Peyer's patch (tissue), 4 donors: ENCODE results near the gene USP40.

ENCODE experiments used
- CTCF ChIP-seq, 6 experiments: fragments of 450-650 bp in 4 of 6; fragments of 200-600 bp in 2 of 6; sonication (generic) in 1 of 6; IDR thresholded peaks; one replicate each; pipeline ENCODE4 v1.5.1; 2017 to 2019; ENCODE audit warnings: antibody characterized with exemption in 6 of 6, mild to moderate bottlenecking in 3 of 6, moderate library complexity in 1 of 6
- POLR2A ChIP-seq, 2 donors: fragments of 450-650 bp; IDR thresholded peaks; one replicate each; pipeline ENCODE4 v1.5.1; 2017; ENCODE audit warnings: antibody characterized with exemption in 2 of 2, mild to moderate bottlenecking in 2 of 2, moderate library complexity in 2 of 2

GRCh38 chr2:233440314-233440713, 126.3 kb downstream of the USP40 start:
- TF ChIP-seq CTCF (IDR thresholded peaks at IDR 0.05) (no peak), POLR2A (IDR thresholded peaks at IDR 0.05) (no peak)
